Spleen (tissue), 11 donors: Measurements from ENCODE around the gene ABI3. TPM values are rescaled to one million over a fixed set of nuclear protein-coding genes. Genes with fewer than 3 reads are reported as not detected.
A peak's percentile ranks its signal among the peaks of the same experiment; 100 is the strongest.

Source experiments
- DNase-seq: peaks from one replicate; pipeline ENCODE4 v3.0.0-alpha.2; 2020
- H3K27ac ChIP-seq, 8 donors: fragments of 200-600 bp; sonication (generic) in 7 of 8; 1 replicate in 4 of 8; 2 replicates in 4 of 8; pipeline versions ENCODE4 v1.5.0 to v1.8.0; 2016 to 2021; ENCODE audit warnings: inconsistent platforms in 4 of 8, mild to moderate bottlenecking in 4 of 8, moderate library complexity in 1 of 8
- H3K27me3 ChIP-seq, 7 donors: fragments of 200-600 bp; sonication (generic) in 6 of 7; replicated peaks in 1 of 7; 1 replicate in 4 of 7; 2 replicates in 3 of 7; pipeline versions ENCODE4 v1.5.0 to v1.8.0; 2016 to 2021; ENCODE audit warnings: inconsistent platforms in 3 of 7, mild to moderate bottlenecking in 1 of 7
- H3K36me3 ChIP-seq, 6 donors: fragments of 200-600 bp; sonication (generic) in 5 of 6; 1 replicate in 4 of 6; 2 replicates in 2 of 6; pipeline versions ENCODE4 v1.5.0 to v1.8.0; 2016 to 2021; ENCODE audit warnings: inconsistent platforms in 2 of 6
- H3K4me1 ChIP-seq, 6 donors: fragments of 200-600 bp; sonication (generic) in 5 of 6; 1 replicate in 3 of 6; 2 replicates in 3 of 6; pipeline versions ENCODE4 v1.5.0 to v1.8.0; 2016 to 2021; ENCODE audit warnings: inconsistent platforms in 3 of 6
- H3K4me3 ChIP-seq, 8 donors: fragments of 200-600 bp; sonication (generic) in 7 of 8; 1 replicate in 4 of 8; 2 replicates in 4 of 8; pipeline versions ENCODE4 v1.5.0 to v1.8.0; 2016 to 2021; ENCODE audit warnings: inconsistent platforms in 4 of 8, mild to moderate bottlenecking in 4 of 8, moderate library complexity in 2 of 8
- H3K9me3 ChIP-seq, 8 donors: fragments of 200-600 bp; sonication (generic) in 7 of 8; 1 replicate in 4 of 8; 2 replicates in 4 of 8; pipeline versions ENCODE4 v1.5.0 to v1.8.0; 2016 to 2021; ENCODE audit warnings: inconsistent platforms in 4 of 8
- CTCF ChIP-seq, 11 experiments: fragments of 200-600 bp in 7 of 11; fragments of 450-650 bp in 4 of 11; sonication (generic) in 4 of 11; IDR thresholded peaks in 8 of 11; conservative IDR thresholded peaks in 3 of 11; 1 replicate in 7 of 11; 2 replicates in 4 of 11; pipeline versions ENCODE4 v1.4.0 to v1.8.0; 2016 to 2021; ENCODE audit warnings: antibody characterized with exemption in 11 of 11, inconsistent platforms in 4 of 11, mild to moderate bottlenecking in 1 of 11
- POLR2A ChIP-seq, 3 donors: fragments of 450-650 bp; IDR thresholded peaks; one replicate each; pipeline ENCODE4 v1.5.1; 2017; ENCODE audit warnings: antibody characterized with exemption in 3 of 3, mild to moderate bottlenecking in 1 of 3
- POLR2AphosphoS5 ChIP-seq, 3 donors: sonication (generic); formaldehyde crosslinking; IDR thresholded peaks; one replicate each; pipeline ENCODE4 v1.5.1; 2017; ENCODE audit warnings: antibody characterized with exemption in 3 of 3
- WGBS, 5 donors: extraction: QIAGEN DNeasy Blood & Tissue Kit in 3 of 5; methylation state at CpG; one replicate each; pipeline versions ENCODE4 v1.1.5 to v1.1.7; 2013 to 2018; 5-methylcytosine and 5-hydroxymethylcytosine counted together
- intact Hi-C: fragments of 100-400 bp; cut with DNase I; formaldehyde crosslinking; loops from one replicate; pipeline ENCODE4 v1.15.0; 2023; ENCODE audit warnings: low total_unique reads
- polyA plus RNA-seq, 3 donors: library from polyadenylated mRNA; stranded (reverse); fragments of 200-250 nt; gene quantifications; one replicate each; pipeline ENCODE4 v1.2.1, GENCODE V29; 2013
- total RNA-seq, 7 donors: library from RNA; depleted of rRNA in 3 of 7; stranded (reverse); fragments of >200 nt in 3 of 7; fragmentation: NEBNext Ultra II Directional in 4 of 7; extraction: Animal tissue kit (Norgen Biotek cat#: 25700) in 4 of 7; gene quantifications; one replicate each; pipeline versions ENCODE4 v1.1.0 to v1.2.1, GENCODE V29; 2016 to 2021
- donor health status: healthy with polysubstance abuse.
- donor health status: DM: no; HTN: no; CAD: no; lungs with moderate emphysema.
- donor health status: DM: no; HTN: no; CAD: no.
- donor health status: Bipolar disorder and iron deficiency.
- donor health status: healthy.
- donor health status: DM: no; HTN: no; CAD: no.
- donor health status: DM: yes; HTN: yes; CAD: no.

The ABI3 gene
- total and polyA plus RNA-seq, 10 donors, result 51.3 to 121 (median 82.3) TPM

GRCh38 chr17:49230636-49231562 lies 20.4 kb downstream of the ABI3 start, which contains the start of gene PHOSPHO1:
PHOSPHO1 (minus strand) TSS chr17:49230787; CDS start chr17:49226691, 4,096 bp downstream.
- intact Hi-C loops, result no loop called here
- 3 to 6% (median 5%) methylated on average over 32 to 58 of the region's 58 CpGs for WGBS, 5 donors

GRCh38 chr17:49231563-49231894 lies 21.0 kb downstream of the ABI3 start:
- 49 to 72% (median 62%) methylated on average over 7 of the region's 7 CpGs for WGBS, 5 donors
- Histone ChIP-seq H3K4me3 (peak overlapping the region in 5 of 8 donors; percentile 56 to 78 (median 62)), H3K4me1 (peaks cover 14 to 77% (median 34%) of the 10 kb centered on the region in 6 donors), H3K27ac (peak overlapping the region in 4 of 8 donors; percentile 66 to 92 (median 81)), H3K36me3 (peaks cover 0 to 6% (median 0%) of the 10 kb centered on the region in 6 donors), H3K9me3 (no peaks in the 10 kb centered on the region), H3K27me3 (peaks cover 0 to 18% (median 0%) of the 10 kb centered on the region in 7 donors)
- TF ChIP-seq POLR2AphosphoS5 (IDR thresholded peaks at IDR 0.05), result no peak
- no peak for TF ChIP-seq POLR2A (IDR thresholded peaks at IDR 0.05)
- no peak for TF ChIP-seq CTCF (IDR thresholded peaks at IDR 0.05 in 8 of 11, conservative IDR thresholded peaks at IDR 0.05 in 3 of 11)
- DNase-seq, result no peak
- intact Hi-C loops, result no loop called here

More at GRCh38 chr17:49230636-49231562, 20.4 kb downstream of the ABI3 start, which contains the start of gene PHOSPHO1:
- Histone ChIP-seq H3K4me3 (peak within 1 kb of the TSS; percentile 52 to 78 (median 62)), H3K4me1 (peaks cover 14 to 79% (median 34%) of the 10 kb centered on the region in 6 donors), H3K27ac (peak within 1 kb of the TSS in 7 of 8 donors; percentile 55 to 92 (median 74)), H3K9me3 (no peaks in the 10 kb centered on the region), H3K27me3 (peaks cover 0 to 19% (median 0%) of the 10 kb centered on the region in 7 donors), H3K36me3 (peaks cover 0 to 12% (median 0%) of the 10 kb centered on the region in 6 donors)
- peak; percentile 98 for DNase-seq
- TF ChIP-seq POLR2AphosphoS5 (IDR thresholded peaks at IDR 0.05), result peak; percentile 87 to 92 (median 90)
- peak in 3 of 11 experiments; percentile 15 to 45 (median 25) for TF ChIP-seq CTCF (IDR thresholded peaks at IDR 0.05 in 8 of 11, conservative IDR thresholded peaks at IDR 0.05 in 3 of 11)
- TF ChIP-seq POLR2A (IDR thresholded peaks at IDR 0.05), result no peak

GRCh38 chr17:49234509-49235080 lies 24.1 kb downstream of the ABI3 start:
- DNase-seq, result no peak
- 84 to 91% (median 88%) methylated on average over 5 of the region's 5 CpGs for whole genome bisulfite sequencing, 5 donors
- no peaks in the 10 kb centered on the region for H3K9me3 ChIP-seq
- H3K4me1 ChIP-seq, result peaks cover 7 to 58% (median 17%) of the 10 kb centered on the region in 6 donors
- TF ChIP-seq POLR2A (IDR thresholded peaks at IDR 0.05), result no peak
- peak in 1 of 3 donors; percentile 7 for TF ChIP-seq POLR2AphosphoS5 (IDR thresholded peaks at IDR 0.05)
- H3K4me3 ChIP-seq, result peak overlapping the region in 1 of 8 donors; percentile 56
- intact Hi-C loops, result no loop called here
- peak overlapping the region in 3 of 8 donors; percentile 75 to 85 (median 79) for H3K27ac ChIP-seq
- no peaks in the 10 kb centered on the region for H3K36me3 ChIP-seq
- peaks cover 0 to 10% (median 0%) of the 10 kb centered on the region in 7 donors for H3K27me3 ChIP-seq

GRCh38 chr17:49235896-49236295 lies 25.4 kb downstream of the ABI3 start:
- no peak for DNase-seq
- Histone ChIP-seq H3K4me1 (peaks cover 0 to 45% (median 8%) of the 10 kb centered on the region in 6 donors), H3K27ac (peak overlapping the region in 7 of 8 donors; percentile 9 to 85 (median 56)), H3K36me3 (no peaks in the 10 kb centered on the region), H3K4me3 (peak overlapping the region in 1 of 8 donors; percentile 56), H3K27me3 (no peaks in the 10 kb centered on the region), H3K9me3 (no peaks in the 10 kb centered on the region)
- TF ChIP-seq POLR2AphosphoS5 (IDR thresholded peaks at IDR 0.05), result no peak
- no peak for TF ChIP-seq CTCF (IDR thresholded peaks at IDR 0.05 in 8 of 11, conservative IDR thresholded peaks at IDR 0.05 in 3 of 11)
- TF ChIP-seq POLR2A (IDR thresholded peaks at IDR 0.05), result no peak
- 44 to 88% (median 64%) methylated on average over 4 of the region's 4 CpGs for WGBS, 5 donors
- intact Hi-C loops, result no loop called here
